Subcutaneous abdominal adipose tissue (tissue), 5 donors: ENCODE measurements around the gene IFI27L2.

ENCODE experiments used
- H3K27ac ChIP-seq: one replicate; pipeline ENCODE4 v1.7.0; 2013; ENCODE audit warnings: low read depth, mild to moderate bottlenecking, inconsistent platforms, low read length, moderate library complexity
- H3K27me3 ChIP-seq, 5 donors: one replicate each; pipeline ENCODE4 v1.7.0; 2013; ENCODE audit warnings: low read length in 5 of 5, inconsistent platforms in 1 of 5; ENCODE audit not compliant: control insufficient read depth in 5 of 5, insufficient read depth in 4 of 5
- H3K36me3 ChIP-seq, 5 donors: one replicate each; pipeline ENCODE4 v1.7.0; 2013; ENCODE audit warnings: low read length in 5 of 5; ENCODE audit not compliant: control insufficient read depth in 5 of 5, insufficient read depth in 5 of 5
- H3K4me1 ChIP-seq, 5 donors: one replicate each; pipeline ENCODE4 v1.7.0; 2013; ENCODE audit warnings: low read length in 5 of 5, mild to moderate bottlenecking in 3 of 5, moderate library complexity in 1 of 5; ENCODE audit not compliant: control insufficient read depth in 5 of 5, insufficient read depth in 5 of 5
- H3K4me3 ChIP-seq, 5 donors: one replicate each; pipeline ENCODE4 v1.7.0; 2013; ENCODE audit warnings: low read length in 5 of 5, low read depth in 1 of 5
- H3K9ac ChIP-seq, 5 donors: one replicate each; pipeline ENCODE4 v1.7.0; 2013; ENCODE audit warnings: low read length in 5 of 5, mild to moderate bottlenecking in 4 of 5, moderate library complexity in 3 of 5
- H3K9me3 ChIP-seq, 5 donors: one replicate each; pipeline ENCODE4 v1.7.0; 2013; ENCODE audit warnings: low read length in 5 of 5; ENCODE audit not compliant: control insufficient read depth in 5 of 5
- donor health status: healthy.
- donor health status: healthy.
- donor health status: healthy.
- donor health status: healthy.
- donor health status: healthy.

Gene IFI27L2

DNA sequence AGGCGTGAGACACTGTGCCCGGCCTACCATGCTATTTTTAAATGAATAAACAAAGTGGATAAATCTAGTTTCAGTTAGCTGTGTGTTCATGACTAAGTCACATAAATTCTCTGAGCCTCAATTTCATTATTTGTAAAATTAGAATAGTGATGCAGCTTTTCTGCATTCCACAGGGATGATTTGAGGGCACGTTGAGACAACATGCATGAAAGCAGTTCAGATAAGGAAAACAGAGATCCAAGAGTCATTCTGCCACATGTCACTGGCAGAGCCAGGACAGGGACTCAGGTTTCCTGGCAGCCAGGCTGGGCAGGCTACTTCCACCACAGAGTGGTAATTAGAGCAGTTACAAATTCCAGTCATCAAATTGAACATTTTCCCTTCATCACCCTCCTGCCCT, 41.8 kb upstream of the IFI27L2 start:
- no peak overlapping the region for H3K27ac ChIP-seq
- H3K9ac ChIP-seq: no peak overlapping the region
- peaks cover 0 to 16% (median 11%) of the 10 kb centered on the region in 5 donors for H3K27me3 ChIP-seq
- peaks cover 0 to 20% (median 15%) of the 10 kb centered on the region in 5 donors for H3K4me1 ChIP-seq
- H3K36me3 ChIP-seq: no peaks in the 10 kb centered on the region
- H3K4me3 ChIP-seq: no peak overlapping the region
- H3K9me3 ChIP-seq: peaks cover 0 to 3% (median 0%) of the 10 kb centered on the region in 5 donors

DNA sequence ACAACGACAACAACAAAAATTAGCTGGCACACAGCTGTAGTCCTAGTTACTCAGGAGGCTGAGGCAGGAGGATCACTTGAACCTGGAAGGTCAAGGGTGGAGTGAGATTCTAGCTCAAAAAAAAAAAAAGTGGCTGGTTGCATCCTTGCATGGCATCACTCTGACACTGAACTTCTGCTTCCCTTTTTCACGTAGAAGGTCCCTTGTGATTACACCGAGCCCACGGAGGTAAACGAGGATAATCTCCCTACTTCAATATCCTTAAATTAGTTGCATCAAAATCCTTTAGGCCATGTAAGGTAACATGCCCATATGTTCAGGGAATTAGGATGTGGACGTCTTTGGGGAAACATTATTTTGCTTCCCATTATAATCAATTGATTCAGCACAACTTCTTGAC, 40.7 kb upstream of the IFI27L2 start:
- peaks cover 0 to 3% (median 0%) of the 10 kb centered on the region in 5 donors for H3K9me3 ChIP-seq
- no peak overlapping the region for H3K9ac ChIP-seq
- H3K4me1 ChIP-seq: peaks cover 0 to 16% (median 13%) of the 10 kb centered on the region in 5 donors
- H3K27ac ChIP-seq: no peak overlapping the region
- H3K27me3 ChIP-seq: peaks cover 0 to 13% (median 9%) of the 10 kb centered on the region in 5 donors
- no peaks in the 10 kb centered on the region for H3K36me3 ChIP-seq
- H3K4me3 ChIP-seq: no peak overlapping the region

DNA sequence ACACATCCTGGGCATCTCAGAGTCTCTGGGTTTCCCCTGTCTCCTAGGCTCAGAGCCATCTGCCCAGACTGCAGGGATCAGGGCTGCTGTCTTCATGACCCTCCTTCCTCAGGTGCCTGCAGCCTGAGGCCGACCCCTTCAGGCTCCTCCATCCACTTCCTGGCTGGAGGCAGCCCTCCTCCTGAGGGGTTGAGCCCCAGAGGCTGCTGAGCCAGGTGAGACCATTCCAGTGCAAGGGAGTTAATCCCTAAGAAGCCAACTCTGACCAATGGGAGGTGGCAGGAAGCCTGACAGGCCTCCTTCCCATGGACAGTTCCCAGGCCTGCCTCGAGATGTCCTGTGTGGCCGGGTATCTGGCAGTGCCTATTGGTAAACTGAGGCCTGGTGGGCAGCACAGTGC, 36.3 kb upstream of the IFI27L2 start:
- Histone ChIP-seq H3K4me3 (no peak overlapping the region), H3K9me3 (peaks cover 0 to 3% (median 0%) of the 10 kb centered on the region in 5 donors), H3K27ac (no peak overlapping the region), H3K27me3 (peaks cover 9 to 13% (median 12%) of the 10 kb centered on the region in 5 donors), H3K4me1 (peaks cover 0 to 7% (median 0%) of the 10 kb centered on the region in 5 donors), H3K9ac (no peak overlapping the region), H3K36me3 (no peaks in the 10 kb centered on the region)

DNA sequence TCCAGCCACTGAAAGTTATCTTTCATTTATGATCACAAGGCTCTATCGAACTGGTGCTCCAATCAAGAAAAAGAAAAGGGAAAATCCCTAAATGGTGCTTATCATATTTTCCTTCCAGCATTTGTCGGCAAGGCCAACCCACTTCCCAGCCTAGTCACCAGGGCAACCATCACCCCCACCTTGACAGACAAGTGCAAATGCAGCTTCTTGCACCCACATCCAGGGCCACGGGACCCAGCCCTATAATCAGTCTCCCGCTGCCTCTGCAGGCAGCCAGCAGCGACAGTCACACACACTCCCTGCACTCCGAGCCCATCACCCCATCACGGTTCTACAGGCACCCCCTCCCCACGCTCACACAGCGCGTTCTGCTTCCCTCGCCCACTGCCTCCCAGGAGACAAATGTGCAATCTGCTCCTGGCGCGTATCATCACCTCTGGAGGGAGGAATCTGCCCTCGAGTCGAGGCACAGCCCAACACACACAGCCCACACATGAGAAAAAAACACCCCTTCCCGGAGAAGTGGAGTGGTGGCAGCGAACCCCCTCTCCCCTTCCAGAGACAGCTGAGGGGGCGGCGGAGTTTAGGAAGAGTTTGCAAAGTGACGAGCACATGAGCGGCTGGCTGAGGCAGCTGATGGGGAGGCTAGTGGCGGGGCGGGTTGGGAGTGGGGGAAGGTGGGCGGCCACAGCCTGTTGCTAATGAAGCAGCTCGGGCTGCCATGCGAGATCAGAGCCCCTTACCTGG, 35.5 kb upstream of the IFI27L2 start:
- H3K9ac ChIP-seq: no peak overlapping the region
- peaks cover 9 to 13% (median 12%) of the 10 kb centered on the region in 5 donors for H3K27me3 ChIP-seq
- no peaks in the 10 kb centered on the region for H3K36me3 ChIP-seq
- peaks cover 0 to 3% (median 0%) of the 10 kb centered on the region in 5 donors for H3K9me3 ChIP-seq
- H3K4me1 ChIP-seq: peaks cover 0 to 7% (median 0%) of the 10 kb centered on the region in 5 donors
- H3K4me3 ChIP-seq: no peak overlapping the region
- H3K27ac ChIP-seq: no peak overlapping the region

DNA sequence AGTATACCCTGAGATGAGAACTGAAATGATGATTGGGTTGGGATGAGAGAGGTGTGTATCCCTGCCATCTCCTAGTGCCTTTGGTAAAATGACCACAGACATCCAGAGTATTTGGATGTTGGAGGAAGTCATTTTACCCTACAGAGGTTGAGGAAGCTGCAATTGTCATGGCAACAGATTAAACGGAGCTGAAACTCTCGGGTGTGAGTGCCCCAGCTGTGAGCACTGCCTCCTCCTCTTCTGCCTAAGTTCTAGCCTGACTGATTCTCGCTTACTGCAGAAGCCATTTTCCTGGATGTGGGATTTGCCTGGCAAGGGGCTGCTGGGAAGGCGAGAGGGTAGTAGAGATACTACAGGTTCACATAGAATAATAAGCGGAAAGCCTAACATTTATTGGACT, 34.4 kb upstream of the IFI27L2 start:
- no peak overlapping the region for H3K9ac ChIP-seq
- no peak overlapping the region for H3K4me3 ChIP-seq
- no peak overlapping the region for H3K27ac ChIP-seq
- peaks cover 9 to 13% (median 12%) of the 10 kb centered on the region in 5 donors for H3K27me3 ChIP-seq
- peaks cover 0 to 7% (median 0%) of the 10 kb centered on the region in 5 donors for H3K4me1 ChIP-seq
- H3K9me3 ChIP-seq: peaks cover 0 to under 1% (median 0%) of the 10 kb centered on the region in 5 donors
- H3K36me3 ChIP-seq: no peaks in the 10 kb centered on the region

DNA sequence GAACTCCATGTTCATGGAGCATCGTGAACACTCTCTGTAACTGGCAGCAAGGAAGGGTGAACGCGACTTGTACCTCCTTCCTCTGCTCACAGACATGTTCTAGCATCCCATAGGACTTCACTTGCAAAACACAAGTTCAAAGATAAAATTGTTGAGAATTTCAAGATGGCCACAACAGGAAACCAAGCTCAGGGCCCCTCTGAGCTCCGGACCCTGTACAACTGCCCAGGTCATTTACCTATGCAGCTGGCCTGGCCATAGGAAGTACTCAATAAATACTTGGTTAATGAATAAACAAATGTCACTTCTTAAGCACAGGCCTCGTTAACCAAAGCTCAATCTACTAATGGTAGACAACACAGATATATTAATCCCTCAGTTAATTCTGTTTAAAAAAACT, 33.1 kb upstream of the IFI27L2 start:
- no peaks in the 10 kb centered on the region for H3K9me3 ChIP-seq
- H3K27ac ChIP-seq: no peak overlapping the region
- H3K4me3 ChIP-seq: no peak overlapping the region
- no peaks in the 10 kb centered on the region for H3K36me3 ChIP-seq
- peaks cover 0 to 7% (median 0%) of the 10 kb centered on the region in 5 donors for H3K4me1 ChIP-seq
- no peak overlapping the region for H3K9ac ChIP-seq
- H3K27me3 ChIP-seq: peaks cover 9 to 18% (median 12%) of the 10 kb centered on the region in 5 donors

DNA sequence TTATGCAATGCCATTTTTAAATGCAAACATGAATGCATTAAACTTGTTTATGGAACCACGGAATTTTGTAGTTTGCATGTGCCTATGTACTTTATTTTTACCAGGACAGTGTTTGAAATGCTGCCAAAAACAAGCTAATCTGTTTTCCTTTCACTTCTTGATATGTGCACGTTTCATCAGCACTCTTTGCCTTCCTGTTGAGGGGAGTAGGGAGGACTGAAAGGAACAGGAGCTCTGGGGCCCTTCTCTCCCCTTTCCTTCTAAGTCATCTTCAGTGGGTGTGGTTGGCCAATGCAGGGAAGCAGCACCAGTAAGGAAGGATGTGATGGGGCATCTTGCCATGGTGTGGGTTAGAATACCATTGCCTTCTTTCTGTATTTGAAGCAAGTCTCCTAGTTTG, 32.6 kb upstream of the IFI27L2 start:
- H3K27ac ChIP-seq: no peak overlapping the region
- no peak overlapping the region for H3K4me3 ChIP-seq
- H3K9ac ChIP-seq: no peak overlapping the region
- peaks cover 0 to 7% (median 0%) of the 10 kb centered on the region in 5 donors for H3K4me1 ChIP-seq
- peaks cover 9 to 15% (median 12%) of the 10 kb centered on the region in 5 donors for H3K27me3 ChIP-seq
- no peaks in the 10 kb centered on the region for H3K9me3 ChIP-seq
- no peaks in the 10 kb centered on the region for H3K36me3 ChIP-seq

DNA sequence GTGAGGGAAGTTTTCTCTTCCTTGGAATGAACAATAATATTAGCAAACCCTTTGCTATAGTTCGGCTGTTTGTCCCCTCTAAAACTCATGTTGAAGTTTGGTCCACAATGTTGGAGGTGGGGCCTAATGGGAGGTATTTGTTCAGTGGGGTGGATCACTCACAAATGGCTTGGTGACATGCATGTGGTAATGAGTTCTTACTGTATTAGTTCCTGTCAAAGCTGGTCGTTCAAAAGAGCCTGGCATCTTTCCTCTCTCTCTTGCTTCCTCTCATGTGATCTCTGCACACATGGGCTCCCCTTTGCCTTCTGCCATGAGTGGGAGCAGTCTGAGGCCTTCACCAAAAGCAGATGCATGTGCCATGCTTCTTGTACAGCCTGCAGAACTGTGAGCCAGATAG, 31.7 kb upstream of the IFI27L2 start:
- Histone ChIP-seq H3K27ac (no peak overlapping the region), H3K9ac (no peak overlapping the region), H3K4me1 (peaks cover 0 to 7% (median 0%) of the 10 kb centered on the region in 5 donors), H3K36me3 (no peaks in the 10 kb centered on the region), H3K4me3 (no peak overlapping the region), H3K9me3 (no peaks in the 10 kb centered on the region), H3K27me3 (peaks cover 9 to 17% (median 12%) of the 10 kb centered on the region in 5 donors)

DNA sequence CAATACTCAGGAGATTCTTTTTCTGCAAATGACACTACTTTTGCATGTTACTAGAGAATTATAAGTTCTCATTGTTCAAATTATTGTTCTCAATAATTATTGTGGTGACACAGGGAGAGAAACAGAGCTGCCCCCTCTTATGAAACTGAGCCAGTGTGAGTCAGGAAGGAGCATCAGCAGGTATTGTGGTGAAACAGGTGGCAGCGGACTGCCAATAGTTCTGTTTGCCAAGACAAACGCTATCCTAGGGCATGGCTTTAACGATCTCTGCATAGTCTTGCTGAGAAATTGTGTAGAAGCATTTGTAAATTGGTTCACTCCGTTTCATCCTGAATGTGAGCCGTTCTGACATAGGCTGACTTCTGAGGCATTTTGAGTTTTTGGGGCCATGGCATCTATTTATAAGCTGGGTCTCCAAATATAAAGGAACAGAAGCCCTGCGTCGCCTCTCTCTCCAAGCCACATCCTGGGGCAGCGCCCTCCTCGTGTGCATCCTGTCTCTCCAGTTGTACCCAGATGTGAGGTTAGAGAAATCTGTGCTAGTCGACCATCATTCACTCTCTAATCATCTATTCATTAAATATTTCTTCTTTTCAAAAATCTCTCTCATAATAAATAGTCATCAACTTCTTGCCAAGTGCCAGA, 29.0 kb upstream of the IFI27L2 start:
- H3K27ac ChIP-seq: no peak overlapping the region
- H3K9ac ChIP-seq: no peak overlapping the region
- H3K9me3 ChIP-seq: no peaks in the 10 kb centered on the region
- peaks cover 0 to 5% (median 0%) of the 10 kb centered on the region in 5 donors for H3K27me3 ChIP-seq
- H3K4me3 ChIP-seq: no peak overlapping the region
- no peaks in the 10 kb centered on the region for H3K36me3 ChIP-seq
- H3K4me1 ChIP-seq: peaks cover 0 to 4% (median 0%) of the 10 kb centered on the region in 5 donors

DNA sequence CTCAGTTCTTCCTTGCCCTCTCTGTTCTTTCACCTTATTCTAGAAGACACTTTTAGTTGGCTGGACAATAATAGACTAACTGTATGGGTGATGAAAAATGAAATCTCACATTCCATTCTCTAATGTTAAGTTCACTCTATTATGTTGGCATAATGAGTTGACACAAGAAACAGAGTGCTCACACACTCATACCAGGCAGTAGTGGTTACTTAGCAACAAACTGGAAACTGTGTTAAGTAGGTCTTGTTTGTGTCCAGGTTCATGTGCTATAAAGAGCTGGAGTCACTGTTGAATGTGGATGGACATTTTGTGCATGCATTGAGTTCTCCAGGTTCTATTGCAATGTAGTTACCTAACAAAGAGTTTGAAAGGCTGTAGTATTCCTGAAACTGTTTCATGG, 27.8 kb upstream of the IFI27L2 start:
- Histone ChIP-seq H3K9me3 (no peaks in the 10 kb centered on the region), H3K27ac (no peak overlapping the region), H3K36me3 (no peaks in the 10 kb centered on the region), H3K27me3 (peaks cover 0 to 10% (median 3%) of the 10 kb centered on the region in 5 donors), H3K4me3 (no peak overlapping the region), H3K4me1 (peaks cover 0 to 4% (median 0%) of the 10 kb centered on the region in 5 donors), H3K9ac (no peak overlapping the region)
